Endodermal cell (in vitro differentiated cells): ENCODE measurements around the gene OR2L8. TPM values are rescaled to one million over a fixed set of nuclear protein-coding genes. Genes with fewer than 3 reads are reported as not detected.

Experiments
- DNase-seq: peaks from one replicate; pipeline ENCODE4 v3.0.0-alpha.2; 2017
- H3K27ac ChIP-seq: 2 replicates; pipeline ENCODE4 v1.5.1; 2013; ENCODE audit warnings: mild to moderate bottlenecking, low read depth, low read length, moderate library complexity
- H3K27me3 ChIP-seq: 2 replicates; pipeline ENCODE4 v1.6.1; 2013; ENCODE audit warnings: mild to moderate bottlenecking, low read length, moderate library complexity; ENCODE audit not compliant: insufficient read depth, control insufficient read depth, poor library complexity, severe bottlenecking
- H3K36me3 ChIP-seq: 2 replicates; pipeline ENCODE4 v1.7.0; 2013; ENCODE audit warnings: mild to moderate bottlenecking, low read length, moderate library complexity; ENCODE audit not compliant: control insufficient read depth, insufficient read depth
- H3K4me1 ChIP-seq: one replicate; pipeline ENCODE4 v1.7.0; 2013; ENCODE audit warnings: low read length; ENCODE audit not compliant: control insufficient read depth, insufficient read depth
- H3K4me3 ChIP-seq: 2 replicates; pipeline ENCODE4 v1.5.1; 2013; ENCODE audit warnings: mild to moderate bottlenecking, low read length, moderate library complexity
- H3K9ac ChIP-seq: 2 replicates; pipeline ENCODE4 v1.6.1; 2013; ENCODE audit warnings: mild to moderate bottlenecking, low read length, moderate library complexity; ENCODE audit not compliant: poor library complexity, severe bottlenecking; ENCODE audit errors: extremely low read depth
- H3K9me3 ChIP-seq: 2 replicates; pipeline ENCODE4 v1.6.1; 2013; ENCODE audit warnings: mild to moderate bottlenecking, low read length, moderate library complexity; ENCODE audit not compliant: control insufficient read depth
- H3K27ac Mint-ChIP-seq: 2 replicates; pipeline ENCODE4 v1.8.0; 2020; ENCODE audit warnings: mixed read lengths
- H3K27me3 Mint-ChIP-seq: 2 replicates; pipeline ENCODE4 v1.8.0; 2021; ENCODE audit warnings: mild to moderate bottlenecking, mixed read lengths; ENCODE audit not compliant: insufficient read depth
- H3K36me3 Mint-ChIP-seq: 2 replicates; pipeline ENCODE4 v1.8.0; 2020; ENCODE audit warnings: low read depth, mixed read lengths
- H3K4me1 Mint-ChIP-seq: 2 replicates; pipeline ENCODE4 v1.8.0; 2020; ENCODE audit warnings: mixed read lengths
- H3K4me3 Mint-ChIP-seq: 2 replicates; pipeline ENCODE4 v1.8.0; 2020; ENCODE audit warnings: mild to moderate bottlenecking, moderate library complexity, mixed read lengths
- H3K9me3 Mint-ChIP-seq: 2 replicates; pipeline ENCODE4 v1.8.0; 2020; ENCODE audit warnings: mild to moderate bottlenecking, mixed read lengths
- CTCF ChIP-seq: fragments of 200-600 bp; sonication (generic); conservative IDR thresholded peaks from 2 replicates; pipeline ENCODE4 v1.5.0; 2021; ENCODE audit warnings: antibody characterized with exemption, mild to moderate bottlenecking
- whole genome bisulfite sequencing, 2 experiments: methylation state at CpG; one replicate each; pipeline versions ENCODE4 v1.1.5 to v1.1.7; 2013; ENCODE audit warnings: missing lambda C conversion rate in 2 of 2, mixed read lengths in 1 of 2; ENCODE audit not compliant: insufficient coverage in 1 of 2, insufficient read length in 1 of 2; 5-methylcytosine and 5-hydroxymethylcytosine counted together
- total RNA-seq, 2 donors: library from RNA; stranded (reverse); fragmentation: NEBNext Ultra II Directional in 1 of 2; extraction: Animal tissue kit (Norgen Biotek cat#: 25700) in 1 of 2; gene quantifications; 2 replicates in 1 of 2; 3 replicates in 1 of 2; pipeline ENCODE4 v1.2.1, GENCODE V29; 2021

The OR2L8 gene
- total RNA-seq, 2 donors from 2014 or later: not detected

- H3K4me1 Mint-ChIP-seq: no peaks in the 10 kb centered on the region
- Histone ChIP-seq H3K27me3 (no peaks in the 10 kb centered on the region), H3K36me3 (no peaks in the 10 kb centered on the region), H3K4me3 (no peak overlapping the region), H3K27ac (no peak overlapping the region), H3K9ac (no peak overlapping the region), H3K9me3 (peaks cover 88% of the 10 kb centered on the region), H3K4me1 (no peaks in the 10 kb centered on the region)
- peaks cover 26% of the 10 kb centered on the region for H3K9me3 Mint-ChIP-seq
- no peak for TF ChIP-seq CTCF
- no peaks in the 10 kb centered on the region for H3K36me3 Mint-ChIP-seq
- H3K27ac Mint-ChIP-seq: no peak overlapping the region
- DNase-seq: no peak
- no peak overlapping the region for H3K4me3 Mint-ChIP-seq
- 67 to 70% methylated on average over 1 to 3 of the region's 3 CpGs for WGBS, 2 experiments
- no peaks in the 10 kb centered on the region for H3K27me3 Mint-ChIP-seq
Measured at GRCh38 chr1:247923941-247924340, 24.7 kb upstream of the OR2L8 start.

- Histone ChIP-seq H3K9ac (no peak within 1 kb of the TSS), H3K36me3 (no peaks in the 10 kb centered on the region), H3K27ac (no peak within 1 kb of the TSS), H3K4me3 (no peak within 1 kb of the TSS), H3K4me1 (no peaks in the 10 kb centered on the region), H3K27me3 (no peaks in the 10 kb centered on the region), H3K9me3 (peaks cover 85% of the 10 kb centered on the region)
- H3K4me3 Mint-ChIP-seq: no peak within 1 kb of the TSS
- no peaks in the 10 kb centered on the region for H3K4me1 Mint-ChIP-seq
- no peak for TF ChIP-seq CTCF
- DNase-seq: no peak
- H3K36me3 Mint-ChIP-seq: no peaks in the 10 kb centered on the region
- peaks cover 29% of the 10 kb centered on the region for H3K9me3 Mint-ChIP-seq
- no peak within 1 kb of the TSS for H3K27ac Mint-ChIP-seq
- 75 to 86% methylated on average over 6 to 9 of the region's 9 CpGs for WGBS, 2 experiments
- no peaks in the 10 kb centered on the region for H3K27me3 Mint-ChIP-seq
Measured at GRCh38 chr1:247924868-247925267, 23.8 kb upstream of the OR2L8 start, which contains the start of gene OR2AJ1. Gene OR2AJ1 (plus strand): TSS chr1:247924889. CDS start chr1:247933769, 8,880 bp downstream.

- Histone ChIP-seq H3K9ac (no peak overlapping the region), H3K9me3 (peaks cover 69% of the 10 kb centered on the region), H3K4me3 (no peak overlapping the region), H3K4me1 (no peaks in the 10 kb centered on the region), H3K27ac (no peak overlapping the region), H3K36me3 (no peaks in the 10 kb centered on the region), H3K27me3 (no peaks in the 10 kb centered on the region)
- Mint-ChIP-seq H3K27ac (no peak overlapping the region), H3K36me3 (no peaks in the 10 kb centered on the region), H3K27me3 (peaks cover 2% of the 10 kb centered on the region), H3K4me3 (no peak overlapping the region), H3K9me3 (peaks cover 38% of the 10 kb centered on the region), H3K4me1 (no peaks in the 10 kb centered on the region)
- DNase-seq: no peak
- WGBS, 2 experiments: 89 to 96% methylated on average over 8 of the region's 8 CpGs
- TF ChIP-seq CTCF: no peak
Measured at GRCh38 chr1:247933989-247934388, 14.7 kb upstream of the OR2L8 start.
